ENCODE data around the gene PGAP3. TPM values are rescaled to one million over a fixed set of nuclear protein-coding genes. Genes with fewer than 3 reads are reported as not detected.

Gene PGAP3
- total RNA-seq, 1 donor from 2014 or later, result 10.7 TPM

DNA sequence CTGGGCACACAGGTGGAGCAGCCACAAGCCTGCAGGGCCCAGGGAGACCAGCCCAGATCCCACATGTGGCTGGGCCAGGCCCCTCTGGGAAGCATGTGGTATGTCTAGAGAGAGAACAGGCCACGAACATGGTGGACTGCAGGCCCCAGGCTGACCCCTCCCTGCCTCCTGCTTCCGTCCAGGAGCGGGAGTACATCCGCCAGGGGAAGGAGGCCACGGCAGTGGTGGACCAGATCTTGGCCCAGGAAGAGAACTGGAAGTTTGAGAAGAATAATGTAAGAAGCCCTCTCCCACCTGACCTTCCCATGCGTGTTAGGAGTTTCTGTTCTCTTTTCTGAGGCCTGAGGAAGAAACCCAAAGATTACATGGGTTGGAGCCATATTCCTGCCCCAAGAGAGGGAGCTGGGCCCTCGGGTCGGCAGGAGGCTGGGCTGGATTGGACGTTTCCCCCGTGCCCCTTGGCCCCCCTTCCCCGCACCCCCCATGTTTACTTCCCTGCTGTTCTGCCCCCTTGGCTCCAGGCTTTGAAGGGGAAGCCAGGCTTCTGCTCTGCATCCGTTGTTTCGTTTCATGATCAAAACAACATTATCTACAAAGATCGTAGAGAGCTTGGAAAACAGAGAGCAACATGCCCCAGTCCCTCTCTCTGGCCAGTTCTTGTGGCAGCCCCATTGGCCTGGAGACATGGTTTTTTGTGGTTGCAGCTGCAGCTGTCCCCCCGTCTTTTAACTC lies 28.4 kb downstream of the PGAP3 start:
- peak overlapping the region; percentile 97 for H3K27ac ChIP-seq (replicated peaks)
- peaks cover 6% of the 10 kb centered on the region for H3K36me3 ChIP-seq
- TF ChIP-seq, protein P1, sequence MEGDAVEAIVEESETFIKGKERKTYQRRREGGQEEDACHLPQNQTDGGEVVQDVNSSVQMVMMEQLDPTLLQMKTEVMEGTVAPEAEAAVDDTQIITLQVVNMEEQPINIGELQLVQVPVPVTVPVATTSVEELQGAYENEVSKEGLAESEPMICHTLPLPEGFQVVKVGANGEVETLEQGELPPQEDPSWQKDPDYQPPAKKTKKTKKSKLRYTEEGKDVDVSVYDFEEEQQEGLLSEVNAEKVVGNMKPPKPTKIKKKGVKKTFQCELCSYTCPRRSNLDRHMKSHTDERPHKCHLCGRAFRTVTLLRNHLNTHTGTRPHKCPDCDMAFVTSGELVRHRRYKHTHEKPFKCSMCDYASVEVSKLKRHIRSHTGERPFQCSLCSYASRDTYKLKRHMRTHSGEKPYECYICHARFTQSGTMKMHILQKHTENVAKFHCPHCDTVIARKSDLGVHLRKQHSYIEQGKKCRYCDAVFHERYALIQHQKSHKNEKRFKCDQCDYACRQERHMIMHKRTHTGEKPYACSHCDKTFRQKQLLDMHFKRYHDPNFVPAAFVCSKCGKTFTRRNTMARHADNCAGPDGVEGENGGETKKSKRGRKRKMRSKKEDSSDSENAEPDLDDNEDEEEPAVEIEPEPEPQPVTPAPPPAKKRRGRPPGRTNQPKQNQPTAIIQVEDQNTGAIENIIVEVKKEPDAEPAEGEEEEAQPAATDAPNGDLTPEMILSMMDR (IDR thresholded peaks at IDR 0.05; ENCODE audit: borderline replicate concordance), result no peak
- H3K4me3 ChIP-seq, result peak overlapping the region; percentile 29
- intact Hi-C loops (cut with micrococcal nuclease), result no loop called here
- H3K4me1 ChIP-seq, result peaks cover 74% of the 10 kb centered on the region
- DNase-seq, result no peak
- no peaks in the 10 kb centered on the region for H3K9me3 ChIP-seq (replicated peaks)
- H3K27me3 ChIP-seq (ENCODE audit: low read depth), result no peaks in the 10 kb centered on the region

DNA sequence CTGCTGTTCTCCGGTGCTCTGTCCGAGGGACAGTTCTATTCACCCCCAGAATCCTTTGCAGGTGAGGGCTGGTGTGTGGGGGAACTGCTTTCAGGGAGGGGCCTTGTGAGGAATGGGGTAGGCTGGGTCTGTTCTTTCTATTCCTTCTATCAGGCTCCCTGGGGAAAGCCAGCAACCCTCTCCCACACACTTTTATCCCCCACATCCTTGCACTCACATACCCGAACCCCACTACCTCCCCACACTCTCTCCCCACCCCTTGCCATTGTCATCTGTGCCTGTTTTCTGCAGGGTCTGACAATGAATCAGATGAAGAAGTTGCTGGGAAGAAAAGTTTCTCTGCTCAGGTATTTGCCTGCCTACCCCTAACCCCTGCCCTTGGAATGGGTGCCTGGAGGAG lies 29.1 kb downstream of the PGAP3 start:
- Histone ChIP-seq H3K4me1 (peaks cover 74% of the 10 kb centered on the region), H3K9me3 (replicated peaks) (no peaks in the 10 kb centered on the region), H3K27ac (replicated peaks) (peak overlapping the region; percentile 97), H3K36me3 (peaks cover 6% of the 10 kb centered on the region), H3K27me3 (ENCODE audit: low read depth) (no peaks in the 10 kb centered on the region), H3K4me3 (no peak overlapping the region)
- TF ChIP-seq, protein P1 (IDR thresholded peaks at IDR 0.05; ENCODE audit: borderline replicate concordance), result no peak
- DNase-seq, result no peak
- intact Hi-C loops (cut with micrococcal nuclease), result no loop called here

DNA sequence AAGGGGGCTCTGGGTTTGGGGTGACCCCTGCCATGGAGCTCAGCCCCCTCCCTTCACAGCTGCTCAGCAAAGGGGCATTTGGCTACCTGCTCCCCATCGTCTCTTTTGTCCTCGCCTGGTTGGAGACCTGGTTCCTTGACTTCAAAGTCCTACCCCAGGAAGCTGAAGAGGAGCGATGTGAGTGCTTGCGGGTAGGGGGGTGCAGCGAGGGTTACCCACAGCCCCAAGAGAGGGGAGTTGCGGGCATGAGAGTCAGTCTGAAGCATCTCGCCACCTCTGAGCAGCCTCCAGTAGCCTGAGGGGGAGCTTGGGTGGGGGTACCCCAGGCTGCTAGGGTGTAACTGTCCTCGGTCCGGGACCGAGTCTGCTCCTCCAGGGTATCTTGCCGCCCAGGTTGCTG lies 29.5 kb downstream of the PGAP3 start:
- peak overlapping the region; percentile 97 for H3K27ac ChIP-seq (replicated peaks)
- H3K4me3 ChIP-seq, result no peak overlapping the region
- no peaks in the 10 kb centered on the region for H3K27me3 ChIP-seq (ENCODE audit: low read depth)
- peaks cover 6% of the 10 kb centered on the region for H3K36me3 ChIP-seq
- peaks cover 74% of the 10 kb centered on the region for H3K4me1 ChIP-seq
- DNase-seq, result no peak
- H3K9me3 ChIP-seq (replicated peaks), result no peaks in the 10 kb centered on the region
- intact Hi-C loops (cut with micrococcal nuclease), result no loop called here
- TF ChIP-seq, protein P1 (IDR thresholded peaks at IDR 0.05; ENCODE audit: borderline replicate concordance), result no peak

DNA sequence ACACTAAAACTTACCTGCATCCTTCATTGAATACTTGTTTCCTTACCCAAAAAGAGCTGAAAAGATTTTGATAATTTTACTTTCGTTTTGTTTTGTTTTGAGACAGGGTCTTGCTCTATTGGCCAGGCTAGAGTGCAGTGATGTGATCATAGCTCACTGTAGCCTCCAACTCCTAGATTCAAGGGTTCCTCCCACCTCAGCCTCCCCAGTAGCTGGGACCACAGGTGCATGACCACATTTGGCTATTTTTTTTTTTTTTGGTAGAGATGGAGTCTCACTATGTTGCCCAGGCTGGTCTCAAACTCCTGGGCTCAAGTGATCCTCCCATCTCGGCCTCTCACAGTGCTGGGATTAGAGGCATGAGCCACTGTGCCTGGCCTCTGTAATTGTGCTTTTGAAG lies 32.8 kb downstream of the PGAP3 start:
- intact Hi-C loops (cut with micrococcal nuclease), result no loop called here
- Histone ChIP-seq H3K9me3 (replicated peaks) (no peaks in the 10 kb centered on the region), H3K4me1 (peaks cover 60% of the 10 kb centered on the region), H3K27me3 (ENCODE audit: low read depth) (no peaks in the 10 kb centered on the region), H3K36me3 (peaks cover 3% of the 10 kb centered on the region), H3K27ac (replicated peaks) (no peak overlapping the region), H3K4me3 (no peak overlapping the region)
- DNase-seq, result no peak
- TF ChIP-seq, protein P1 (IDR thresholded peaks at IDR 0.05; ENCODE audit: borderline replicate concordance), result no peak

DNA sequence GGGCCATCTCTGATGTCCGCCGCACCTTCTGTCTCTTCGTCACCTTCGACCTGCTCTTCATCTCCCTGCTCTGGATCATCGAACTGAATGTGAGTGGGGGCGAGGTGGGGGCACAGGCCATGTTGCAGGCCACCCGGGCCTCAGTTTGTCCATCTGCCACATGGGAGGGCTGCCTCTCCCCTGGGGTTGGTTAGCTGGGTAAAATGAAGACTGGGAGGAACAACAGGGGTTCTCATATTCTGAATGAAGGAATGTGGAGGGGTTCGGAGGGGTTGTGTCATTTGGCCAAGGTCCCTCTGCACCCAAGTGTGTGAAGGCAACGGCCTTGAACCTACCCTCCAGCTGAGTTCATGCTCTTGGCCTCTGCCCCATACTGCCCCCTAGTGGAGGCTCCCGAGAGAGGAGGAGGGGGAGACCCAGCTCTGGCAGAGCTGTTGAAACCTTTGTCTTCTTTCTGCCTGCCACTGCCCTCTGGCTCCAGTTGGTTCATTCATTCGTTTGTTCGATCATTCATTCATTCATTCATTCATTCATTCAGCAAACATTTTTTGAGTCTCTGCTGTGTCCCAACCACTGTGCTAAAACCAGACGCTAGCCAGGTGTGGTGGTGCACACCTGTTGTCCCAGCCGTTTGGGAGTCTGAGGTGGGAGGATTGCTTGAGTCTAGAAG lies 34.1 kb downstream of the PGAP3 start:
- intact Hi-C loops (cut with micrococcal nuclease), result no loop called here
- Histone ChIP-seq H3K27ac (replicated peaks) (no peak overlapping the region), H3K4me3 (no peak overlapping the region), H3K9me3 (replicated peaks) (no peaks in the 10 kb centered on the region), H3K27me3 (ENCODE audit: low read depth) (no peaks in the 10 kb centered on the region), H3K4me1 (peaks cover 47% of the 10 kb centered on the region), H3K36me3 (peaks cover 3% of the 10 kb centered on the region)
- peak; percentile 61 for DNase-seq
- TF ChIP-seq, protein P1 (IDR thresholded peaks at IDR 0.05; ENCODE audit: borderline replicate concordance), result peak; percentile 85
